Fibroblast of peridontal ligament (primary cell): ENCODE data around the gene MIF4GD.
"Not testable (repeated sequence)": the region's sequence is repeated elsewhere in the genome, so short reads cannot be mapped to it uniquely, and the experiment has no call there.

ENCODE experiments used
- DNase-seq: peaks from one replicate; pipeline ENCODE4 v3.0.0-alpha.2; 2010; ENCODE audit errors: extremely low read depth

MIF4GD gene

DNA sequence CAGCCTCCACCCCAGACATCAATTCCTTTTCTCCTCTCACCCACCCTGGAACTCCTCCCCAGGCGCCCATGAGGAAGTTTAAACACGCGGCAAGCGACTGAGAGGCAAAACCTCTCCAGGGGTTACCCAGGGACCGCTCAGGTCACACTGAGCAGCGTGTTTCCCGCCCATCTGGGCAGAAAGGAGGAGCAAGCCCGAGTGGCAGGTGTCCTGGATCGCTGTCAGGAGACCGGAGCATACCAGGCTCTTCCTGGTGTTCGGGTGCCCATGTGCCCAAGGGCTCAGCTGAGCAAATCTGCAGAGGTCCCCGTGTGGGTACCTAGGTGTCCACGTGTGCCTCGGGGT lies 17.7 kb upstream of the MIF4GD start:
- DNase-seq = no peak

DNA sequence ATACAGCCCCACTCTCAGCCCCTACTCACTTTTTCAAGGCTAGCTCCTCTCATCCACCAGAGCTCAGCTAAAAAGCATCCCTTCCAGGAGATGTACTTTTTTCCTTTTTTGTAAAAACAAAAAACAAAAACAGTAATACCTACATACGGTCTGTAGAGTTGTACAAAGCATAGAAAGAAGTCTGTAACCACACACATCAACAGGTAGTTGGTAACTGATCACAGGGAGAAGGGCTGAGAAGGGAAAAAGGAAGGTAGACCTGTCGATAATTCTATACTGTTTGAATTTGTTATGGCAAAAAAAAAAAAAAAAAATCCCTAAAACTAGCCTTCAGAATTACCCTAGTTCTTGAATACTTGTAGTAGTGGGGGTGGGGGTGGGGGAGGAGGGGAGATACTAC lies 17.3 kb upstream of the MIF4GD start:
- DNase-seq = no peak

DNA sequence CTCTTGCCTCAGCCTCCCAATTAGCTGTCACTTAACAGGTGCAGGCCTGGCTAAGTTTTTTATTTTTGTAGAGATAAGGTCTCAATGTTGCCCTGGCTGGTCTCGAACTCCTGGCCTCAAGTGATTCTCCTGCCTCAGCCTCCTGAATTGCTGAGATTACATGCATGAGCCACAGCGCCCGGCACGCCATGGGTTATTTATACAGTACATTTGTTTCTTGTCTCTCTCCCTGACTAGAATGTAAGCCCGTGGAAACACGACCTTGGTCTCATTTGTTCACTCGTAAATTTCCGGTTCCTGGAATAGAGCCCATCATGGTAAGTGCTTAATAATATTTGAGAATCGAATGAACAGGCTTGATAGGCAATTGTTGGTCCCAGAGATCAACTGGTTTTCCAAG lies 16.2 kb upstream of the MIF4GD start:
- no peak for DNase-seq

DNA sequence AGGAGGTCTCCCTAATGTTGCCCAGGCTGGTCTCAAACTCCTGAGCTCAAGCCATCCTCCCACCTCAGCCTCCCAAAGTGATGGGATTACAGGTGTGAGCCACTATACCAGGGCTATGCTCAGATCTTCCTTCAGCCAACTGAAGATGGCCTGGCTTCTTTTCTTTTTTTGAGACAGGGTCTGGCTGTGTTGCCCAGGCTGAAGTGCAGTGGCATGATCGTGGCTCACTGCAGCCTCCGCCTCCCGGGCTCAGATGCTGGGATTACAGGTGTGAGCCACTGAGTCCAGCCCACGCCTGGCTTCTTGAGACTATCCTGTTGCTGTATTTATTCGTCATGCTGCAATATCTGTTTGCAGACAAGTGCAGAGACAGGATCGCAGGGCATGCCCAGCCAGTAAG lies 14.1 kb upstream of the MIF4GD start:
- DNase-seq = no peak

DNA sequence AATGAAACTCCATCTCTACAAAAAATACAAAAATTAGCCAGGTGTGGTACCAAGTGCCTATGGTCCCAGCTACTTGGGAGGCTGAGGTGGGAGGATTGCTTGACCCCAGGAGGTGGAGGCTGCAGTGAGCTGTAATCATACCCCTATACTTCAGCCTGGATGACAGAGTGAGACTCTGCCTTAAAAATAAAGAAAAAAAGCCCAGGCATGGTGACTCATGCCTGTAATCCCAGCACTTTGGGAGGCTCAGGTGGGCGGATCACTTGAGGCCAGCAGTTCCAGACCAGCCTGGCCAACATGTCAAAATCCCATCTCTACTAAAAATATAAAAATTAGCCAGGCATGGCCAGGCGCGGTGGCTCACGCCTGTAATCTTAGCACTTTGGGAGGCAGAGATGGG lies 9.2 kb upstream of the MIF4GD start:
- DNase-seq = not testable (repeated sequence)

DNA sequence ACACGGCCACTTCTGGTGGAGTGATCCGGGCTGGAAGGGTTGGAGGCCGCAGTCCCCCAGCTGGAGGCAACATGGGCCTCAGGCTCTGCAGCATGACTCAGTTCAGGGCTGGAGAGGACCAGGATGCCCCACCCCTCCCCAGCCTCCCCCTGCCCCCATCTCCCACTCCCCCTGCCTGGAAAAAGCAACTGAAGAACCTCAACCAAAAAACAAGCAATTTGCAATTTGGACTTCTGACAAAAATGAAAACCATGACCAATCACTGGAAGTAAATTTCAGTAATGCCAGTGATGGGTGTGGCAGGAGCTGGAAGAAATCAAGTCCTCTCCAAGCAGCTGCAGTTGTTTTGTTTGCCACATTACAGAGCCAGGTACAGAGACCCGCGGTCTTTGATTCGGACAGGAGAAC lies 6.6 kb upstream of the MIF4GD start:
- DNase-seq = peak; percentile 86

DNA sequence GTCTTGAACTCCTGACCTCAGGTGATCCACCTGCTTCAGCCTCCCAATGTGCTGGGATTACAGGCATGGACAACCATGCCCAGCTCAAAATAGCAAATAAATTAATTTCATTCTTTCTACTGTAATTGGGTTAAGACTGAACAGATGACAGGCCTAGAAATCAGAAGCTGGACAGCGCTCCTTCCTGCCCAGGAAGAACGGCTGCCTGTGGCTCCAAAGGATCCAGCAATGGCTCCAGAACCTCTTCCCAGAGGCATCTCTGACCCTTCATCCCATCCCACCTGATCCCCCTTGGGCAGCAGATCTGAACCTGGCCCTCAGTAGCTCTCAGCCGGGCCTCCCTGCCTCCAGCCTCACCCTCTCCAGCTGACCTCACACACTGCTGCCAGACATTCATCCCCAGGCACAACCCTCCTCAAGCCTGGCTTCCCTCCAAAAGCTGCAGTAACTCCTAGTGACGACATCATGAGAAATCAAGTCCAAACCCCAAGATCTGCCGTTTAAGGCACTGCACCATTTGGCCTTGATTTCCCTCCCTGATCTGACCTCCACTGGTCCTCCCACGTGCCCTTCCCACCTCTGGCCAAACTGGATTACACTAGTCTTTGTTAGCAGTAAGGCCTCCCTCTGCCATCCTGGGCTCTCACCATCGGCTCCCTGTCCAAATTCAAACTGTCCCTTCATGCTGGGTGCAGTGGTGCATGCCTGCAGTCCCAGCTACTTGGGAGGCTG lies 3.1 kb upstream of the MIF4GD start:
- DNase-seq = peak; percentile 78

DNA sequence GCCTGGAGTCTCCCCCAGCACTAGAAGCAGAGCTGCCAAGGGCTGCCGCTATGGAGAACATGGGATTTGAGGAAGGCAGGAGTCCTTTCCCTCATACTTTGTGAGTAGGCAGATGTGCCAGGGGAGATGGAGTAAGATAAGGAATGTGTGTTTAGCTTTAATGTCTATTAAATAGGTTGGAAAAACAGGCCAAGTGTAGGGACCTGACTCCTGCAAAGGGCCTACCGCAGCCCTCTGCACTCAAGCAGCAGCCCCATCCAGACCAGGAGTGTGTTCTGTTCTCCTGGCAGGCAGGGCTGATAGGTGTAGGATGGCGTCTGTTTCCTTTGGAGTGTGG lies 1.8 kb upstream of the MIF4GD start:
- peak; percentile 27 for DNase-seq

DNA sequence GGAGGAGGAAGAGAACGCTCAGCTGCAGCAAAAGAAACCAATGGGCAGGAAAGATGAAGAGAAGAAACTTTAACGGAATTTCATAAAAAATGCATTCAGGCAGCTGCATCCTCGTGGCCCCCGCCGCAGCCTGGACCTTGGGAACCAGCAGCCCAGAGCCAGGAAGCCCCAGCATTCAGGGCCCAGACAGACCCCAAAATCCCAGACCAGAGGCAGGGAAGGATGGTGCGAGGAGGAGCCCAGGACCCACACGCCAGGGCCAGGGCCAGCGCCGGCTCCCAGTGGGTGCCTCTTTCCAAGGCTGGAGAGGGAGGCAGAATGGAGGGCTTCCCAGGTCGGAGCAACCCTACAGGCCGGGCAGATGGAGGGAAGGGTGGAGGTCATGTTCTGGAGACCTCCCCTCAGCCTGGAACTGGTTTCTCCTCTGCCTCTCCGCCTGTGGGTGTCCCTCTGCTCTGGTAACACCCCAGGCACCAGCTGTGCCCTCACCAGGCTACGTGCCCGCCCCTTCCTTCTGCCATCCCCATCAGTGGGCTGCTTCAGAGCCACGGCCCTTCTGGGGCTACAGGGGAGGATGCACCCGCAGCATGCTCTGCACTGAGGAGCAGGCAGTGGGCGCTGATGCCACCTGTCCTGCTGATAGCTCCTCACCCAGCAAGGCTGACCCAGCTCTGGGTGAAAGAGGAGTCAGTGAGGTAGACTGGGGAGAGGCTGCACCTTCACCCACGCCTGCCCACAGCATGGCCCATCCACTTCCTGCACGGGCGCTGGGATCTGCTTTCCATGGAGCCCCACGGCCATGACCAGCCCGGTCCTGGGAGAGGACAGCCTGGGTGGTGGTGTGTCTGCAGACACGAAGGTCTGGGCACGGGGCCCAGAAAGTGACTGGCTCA lies 1.2 kb upstream of the MIF4GD start:
- no peak for DNase-seq

DNA sequence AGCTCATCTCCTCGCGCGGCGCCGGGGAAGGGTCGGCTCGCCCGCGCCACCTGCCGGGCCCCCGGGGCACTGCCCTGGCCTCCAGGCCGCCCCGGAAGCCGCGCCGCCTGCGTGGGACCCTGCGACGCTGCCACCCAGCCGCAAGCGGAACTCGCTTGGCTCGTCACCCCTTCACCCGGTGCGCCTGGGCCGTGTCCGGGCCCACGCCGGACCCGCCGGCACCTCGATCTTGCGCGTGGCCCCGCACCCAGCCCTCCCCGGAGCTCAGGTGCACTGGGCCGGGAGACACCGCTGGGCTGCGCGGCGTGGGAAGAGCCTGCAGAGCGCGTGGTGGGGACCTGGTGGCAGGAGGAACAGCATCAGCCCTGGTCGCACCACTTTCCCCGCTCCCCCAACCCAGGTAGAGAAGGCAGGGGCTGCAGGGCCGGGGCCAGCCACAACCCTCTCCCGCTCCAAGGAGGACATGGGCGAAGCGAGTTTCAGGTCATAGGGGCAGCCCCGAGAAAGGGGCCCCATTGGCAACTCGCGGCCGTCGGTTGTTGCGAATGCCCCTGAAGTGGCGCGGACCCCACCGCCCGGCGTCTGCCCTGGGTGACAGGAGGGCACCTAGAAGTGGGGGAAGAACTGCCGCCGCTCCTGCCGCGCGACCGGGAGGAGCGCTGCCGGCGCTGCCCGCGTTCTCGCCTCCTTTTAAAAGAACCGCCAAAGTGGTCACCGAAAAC lies 363 bp upstream of the MIF4GD start:
- DNase-seq = peak; percentile 40

DNA sequence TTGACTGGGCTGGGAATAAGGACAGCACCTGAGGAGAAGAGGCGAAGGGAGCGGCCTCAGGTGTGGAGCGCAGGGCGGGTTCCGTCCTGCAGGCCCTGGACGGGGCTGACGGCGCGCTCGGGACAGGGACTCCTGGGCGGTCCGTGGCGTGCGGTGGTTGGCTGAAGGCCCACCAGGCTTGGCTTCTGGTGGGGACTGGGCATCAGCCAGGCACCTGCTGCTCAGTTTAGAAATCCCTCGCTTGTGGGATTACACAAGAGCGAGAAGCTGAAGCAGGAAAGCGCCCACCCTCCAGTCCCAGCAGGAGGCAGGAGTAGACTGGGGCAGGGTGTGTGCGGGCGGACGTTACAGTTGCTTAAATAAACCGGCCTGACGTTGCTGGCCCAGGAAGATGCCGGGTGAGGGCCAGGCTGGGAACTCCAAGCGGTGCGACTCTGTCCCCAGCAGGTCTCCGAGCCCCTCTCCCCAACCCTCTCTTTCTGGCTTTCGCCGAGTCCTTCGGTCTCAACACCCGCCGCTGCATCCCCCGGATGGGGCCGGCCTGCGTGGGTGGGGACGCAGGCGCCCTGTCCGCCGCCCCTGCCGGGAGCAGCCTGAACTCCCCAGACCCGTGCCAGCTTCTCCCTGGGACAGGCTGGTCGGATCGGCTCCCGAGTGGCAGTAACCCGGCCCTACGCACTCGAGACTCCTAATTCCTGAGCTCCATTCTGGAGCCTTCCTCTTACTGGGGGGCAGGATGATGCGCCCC lies 639 bp downstream of the MIF4GD start:
- peak; percentile 67 for DNase-seq

DNA sequence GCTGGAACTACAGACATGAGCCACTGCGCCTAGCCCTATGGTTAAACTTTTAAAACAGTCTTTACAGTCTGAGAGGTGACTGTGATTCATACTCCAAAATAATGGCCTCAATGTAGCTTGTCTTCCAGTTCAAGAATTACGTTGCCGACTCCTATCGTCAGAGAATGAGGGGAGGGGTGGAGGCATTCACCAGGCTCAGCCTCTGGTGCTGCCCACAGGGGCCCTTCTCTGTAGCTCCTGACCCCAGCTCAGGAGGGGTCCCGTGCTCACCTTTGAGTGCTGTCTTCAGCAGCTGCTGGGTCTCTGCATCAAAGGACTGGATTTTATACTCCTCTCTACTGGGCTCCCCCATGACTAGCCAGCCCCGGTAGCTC lies 1.2 kb downstream of the MIF4GD start:
- no peak for DNase-seq

DNA sequence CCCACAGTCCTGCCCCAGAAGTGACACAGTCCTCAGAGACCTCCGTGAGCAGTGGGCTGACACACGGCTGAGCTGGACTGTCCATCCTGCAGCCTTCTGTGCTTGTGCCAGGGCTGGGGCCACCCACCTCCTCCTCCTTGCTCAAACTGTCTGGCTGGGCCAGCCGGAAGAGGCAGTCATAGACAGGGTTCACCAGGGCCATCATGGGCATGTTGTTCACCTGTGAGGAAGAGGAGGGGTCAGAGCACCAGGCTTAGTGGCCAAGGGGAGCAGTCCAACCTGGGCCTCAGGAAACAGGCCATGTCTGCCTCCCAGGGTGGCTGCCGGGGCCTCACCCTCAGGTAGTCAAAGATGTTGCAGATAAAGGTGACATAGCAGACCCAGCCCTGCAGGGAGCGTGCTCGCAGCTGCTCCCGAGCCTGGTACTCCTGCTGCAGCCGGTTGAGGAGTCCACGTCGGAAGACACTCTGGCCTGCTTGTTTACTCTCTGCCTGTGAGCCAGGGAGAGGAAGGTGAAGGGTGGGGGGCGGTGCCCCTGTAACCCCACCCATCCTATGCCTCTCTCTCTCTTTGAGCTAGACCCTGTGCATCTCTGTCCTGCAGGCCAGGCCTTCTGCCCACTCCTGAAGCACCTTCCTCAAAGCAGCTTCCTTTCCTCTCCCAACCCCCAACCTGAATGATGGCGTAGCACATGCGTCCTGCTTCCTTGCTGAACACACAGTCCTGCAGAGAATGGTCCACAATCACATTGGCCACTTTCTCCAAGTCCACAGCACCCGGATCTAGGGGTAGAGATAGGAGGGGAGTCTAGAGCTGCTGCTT lies 3.4 kb downstream of the MIF4GD start:
- DNase-seq = no peak

DNA sequence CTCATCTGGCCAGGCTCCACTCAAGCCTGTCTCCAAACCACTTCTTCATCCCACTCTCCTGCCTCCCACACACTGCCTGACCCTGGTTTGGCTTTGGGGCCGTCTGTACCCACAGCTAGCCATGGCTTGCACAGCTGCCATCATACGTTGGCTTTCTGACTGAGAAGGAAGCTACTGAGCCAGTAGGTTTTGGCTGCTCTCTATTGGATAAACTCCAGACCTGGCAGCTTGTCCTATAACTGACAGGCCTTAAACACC lies 3.9 kb downstream of the MIF4GD start:
- no peak for DNase-seq

DNA sequence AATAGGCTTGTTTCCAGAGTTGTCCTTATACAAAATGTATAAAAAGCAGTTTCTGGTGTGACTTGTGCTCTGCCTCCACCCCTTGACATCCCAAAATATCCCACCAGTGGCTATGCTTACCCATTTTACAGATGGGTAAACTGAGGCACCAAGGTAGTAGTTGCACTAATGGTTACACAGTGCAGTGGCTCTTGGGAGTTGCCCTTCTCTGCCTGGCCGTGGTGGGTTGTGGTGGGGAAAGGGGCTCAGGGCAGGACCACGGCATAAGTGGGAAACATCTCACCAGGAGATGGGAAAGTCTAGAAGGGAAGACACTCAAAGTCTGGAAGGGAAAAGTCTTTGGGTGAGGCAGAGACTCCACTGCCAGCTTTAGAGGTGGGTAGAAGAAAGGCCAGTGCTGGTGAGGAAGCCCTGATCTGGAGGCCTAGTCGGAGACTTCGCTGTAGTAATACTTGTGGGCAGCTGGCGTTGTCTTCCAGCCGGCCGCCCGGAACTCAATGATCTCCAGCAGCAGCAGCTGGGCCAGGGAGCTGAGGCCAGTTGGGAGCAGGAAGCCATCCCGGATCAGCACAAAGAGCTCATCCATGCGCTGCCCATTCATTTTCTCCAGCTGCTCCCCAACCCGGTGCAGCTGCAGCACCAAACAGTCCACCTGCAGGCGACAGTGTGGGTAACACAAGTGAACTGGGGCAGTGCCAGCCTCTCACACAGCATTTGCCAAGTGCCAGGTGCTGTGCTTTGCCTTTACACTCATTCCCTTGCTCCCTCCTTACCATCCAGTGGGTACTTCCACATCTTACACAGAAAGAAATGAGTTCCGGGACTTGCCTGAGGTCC lies 4.5 kb downstream of the MIF4GD start:
- DNase-seq = no peak

DNA sequence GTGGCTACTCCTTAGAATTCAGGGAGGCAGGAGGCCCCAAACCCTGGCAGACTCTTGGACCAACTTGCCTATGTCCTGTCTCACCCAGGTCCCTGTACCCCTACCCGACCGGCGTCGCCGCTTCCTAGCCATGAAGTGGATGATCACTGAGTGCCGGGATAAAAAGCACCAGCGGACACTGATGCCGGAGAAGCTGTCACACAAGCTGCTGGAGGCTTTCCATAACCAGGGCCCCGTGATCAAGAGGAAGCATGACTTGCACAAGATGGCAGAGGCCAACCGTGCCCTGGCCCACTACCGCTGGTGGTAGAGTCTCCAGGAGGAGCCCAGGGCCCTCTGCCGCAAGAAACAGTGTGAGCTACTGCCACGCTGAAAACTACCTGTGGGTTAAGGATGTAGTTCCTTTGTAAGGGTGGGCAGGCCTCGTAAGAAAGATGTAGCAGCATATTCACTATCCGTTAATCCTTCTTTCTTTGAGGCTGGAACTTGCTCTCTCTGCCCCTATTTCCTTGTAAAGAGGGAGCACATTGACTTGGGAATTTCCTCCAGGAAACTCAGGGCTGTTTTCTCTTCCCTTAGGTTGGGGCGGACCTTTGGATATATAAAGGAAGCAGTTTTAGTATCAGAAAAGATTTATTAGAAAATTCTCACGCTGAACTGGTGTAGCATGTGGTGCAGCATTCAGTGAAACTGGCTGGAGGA lies 5.3 kb downstream of the MIF4GD start:
- no peak for DNase-seq

DNA sequence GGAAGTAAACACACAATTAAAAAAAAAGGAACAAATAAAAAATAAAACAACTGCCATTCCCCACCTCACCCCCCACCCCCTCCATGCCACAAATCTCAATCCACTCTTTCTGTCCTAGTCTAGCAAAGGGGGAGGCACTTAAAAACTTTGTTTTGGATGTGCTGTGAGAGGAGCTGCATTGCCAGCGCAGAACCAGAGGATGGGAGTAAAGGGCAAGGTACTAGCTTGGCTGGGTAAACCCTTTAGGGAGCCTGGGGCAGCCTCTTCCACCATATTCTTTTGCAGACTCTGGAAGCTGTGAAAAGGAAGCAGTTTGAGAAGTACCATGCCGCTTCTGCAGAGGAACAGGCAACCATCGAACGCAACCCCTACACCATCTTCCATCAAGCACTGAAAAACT lies 8.0 kb downstream of the MIF4GD start:
- DNase-seq = no peak

DNA sequence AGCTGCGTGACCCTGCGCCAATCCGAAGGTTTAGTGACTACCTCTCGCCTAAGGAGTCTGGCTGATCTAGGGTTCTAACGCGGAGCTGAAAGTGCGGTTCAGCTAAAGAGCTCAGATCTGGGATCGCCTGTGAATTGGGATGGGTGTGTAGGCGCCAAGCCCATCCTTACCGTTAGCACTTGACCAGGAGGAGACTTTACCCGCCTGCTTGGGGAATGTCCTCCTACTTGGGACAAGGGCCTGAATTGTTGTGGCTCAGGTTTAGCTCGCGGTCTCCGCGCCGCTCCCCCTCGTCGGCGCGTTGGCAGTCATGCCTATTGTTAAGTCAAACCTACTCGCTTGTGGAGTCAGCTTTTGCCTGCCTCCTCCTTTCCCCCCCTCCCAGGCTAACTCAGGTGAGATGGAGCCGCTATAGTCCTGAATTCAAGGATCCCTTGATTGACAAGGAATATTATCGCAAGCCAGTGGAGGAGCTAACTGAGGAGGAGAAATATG lies 8.9 kb downstream of the MIF4GD start:
- DNase-seq = no peak

DNA sequence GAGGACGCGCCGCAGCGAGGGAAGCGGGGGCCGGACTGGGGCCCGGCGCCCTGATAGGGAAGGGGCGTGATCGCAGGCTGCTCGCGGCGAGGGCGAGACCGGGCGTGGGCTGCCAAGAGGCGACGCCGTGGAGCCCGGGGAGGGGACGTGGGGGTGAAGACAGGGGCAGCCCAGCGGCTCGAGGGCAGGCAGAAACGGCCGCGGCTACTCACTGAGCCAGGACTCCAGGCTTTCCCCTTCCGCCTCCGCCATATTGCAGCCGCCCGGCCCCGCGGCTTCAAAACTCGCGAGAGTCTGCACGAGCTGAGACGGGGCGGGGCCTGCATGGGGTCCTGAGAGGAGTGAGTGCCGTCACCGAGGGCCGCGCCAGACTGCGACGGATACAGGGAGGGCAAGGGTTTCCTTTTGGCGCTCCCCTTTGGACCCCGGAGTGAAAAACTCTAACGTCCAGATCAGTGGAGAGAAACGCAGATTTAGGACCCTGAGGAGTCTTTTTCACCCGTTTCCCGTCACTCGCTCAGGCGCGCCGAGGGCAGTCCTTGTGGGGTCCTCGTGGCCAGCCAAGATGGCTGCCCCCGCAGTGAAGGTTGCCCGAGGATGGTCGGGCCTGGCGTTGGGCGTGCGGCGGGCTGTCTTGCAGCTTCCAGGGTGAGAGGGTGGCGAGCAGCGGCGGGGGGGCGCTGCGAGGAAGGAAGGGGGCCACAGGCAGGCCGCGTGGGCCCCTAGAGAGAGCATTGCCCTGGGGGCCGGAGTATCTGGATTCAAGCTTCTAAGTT lies 9.5 kb downstream of the MIF4GD start, which contains the start of the genes GGA3 and MRPS7:
Gene GGA3, minus strand, starts transcription at position 271 of the 776 bp plus-strand sequence. Its CDS starts 19 bp downstream, at position 252.
Gene MRPS7, plus strand, starts transcription at position 544 of the 776 bp plus-strand sequence. Its CDS starts 22 bp downstream, at position 566.
- DNase-seq = peak; percentile 92
